GM19455 (cell line): ENCODE measurements around the gene ZNF331.

Experiments used
- ATAC-seq: cut with Tn5 transposase; IDR thresholded peaks from one replicate; pipeline ENCODE4 v1.9.1; 2021; ENCODE audit not compliant: unreplicated experiment

The ZNF331 gene

GRCh38 chr19:53520547-53521372, 17.2 kb upstream of the ZNF331 start:
- ATAC-seq, result peak; percentile 88

- no peak for ATAC-seq
These were observed 16.4 kb upstream of the ZNF331 start for GRCh38 chr19:53521373-53522202.

- ATAC-seq, result no peak
These were observed 12.0 kb upstream of the ZNF331 start for GRCh38 chr19:53525922-53526321.

GRCh38 chr19:53530622-53531021, 7.3 kb upstream of the ZNF331 start:
- ATAC-seq, result no peak

- no peak for ATAC-seq
These were observed 6.5 kb upstream of the ZNF331 start for GRCh38 chr19:53531457-53531856.

- no peak for ATAC-seq
These were observed 5.6 kb upstream of the ZNF331 start for GRCh38 chr19:53532362-53532761.

- no peak for ATAC-seq
These were observed 1.8 kb upstream of the ZNF331 start for GRCh38 chr19:53536225-53536548.

- peak; percentile 22 for ATAC-seq
These were observed 824 bp upstream of the ZNF331 start for GRCh38 chr19:53537121-53537520.

- no peak for ATAC-seq
These were observed 599 bp downstream of the ZNF331 start for GRCh38 chr19:53538378-53539109.

- no peak for ATAC-seq
These were observed 2.1 kb downstream of the ZNF331 start for GRCh38 chr19:53540091-53540490.

GRCh38 chr19:53541971-53542370, 4.0 kb downstream of the ZNF331 start:
- no peak for ATAC-seq

GRCh38 chr19:53545271-53546065, 7.5 kb downstream of the ZNF331 start:
- ATAC-seq, result no peak

- ATAC-seq, result no peak
These were observed 9.0 kb downstream of the ZNF331 start for GRCh38 chr19:53546758-53547513.

GRCh38 chr19:53549340-53549739, 11.4 kb downstream of the ZNF331 start:
- no peak for ATAC-seq

GRCh38 chr19:53552001-53552721, 14.2 kb downstream of the ZNF331 start:
- ATAC-seq, result no peak

GRCh38 chr19:53553156-53553555, 15.2 kb downstream of the ZNF331 start:
- no peak for ATAC-seq

- ATAC-seq, result peak; percentile 59
These were observed 16.2 kb downstream of the ZNF331 start for GRCh38 chr19:53553865-53554791.

GRCh38 chr19:53554804-53555203, 16.9 kb downstream of the ZNF331 start:
- ATAC-seq, result peak; percentile 15
